Fibroblast of upper back skin (primary cell): ENCODE results near the gene NRG4.
"Not testable (repeated sequence)": the region's sequence is repeated elsewhere in the genome, so short reads cannot be mapped to it uniquely, and the experiment has no call there.

Source experiments
- DNase-seq: peaks from one replicate; pipeline ENCODE4 v3.0.0-alpha.2; 2013

Gene NRG4

GRCh38 chr15:76011627-76012551, at the start of gene NRG4:
NRG4 (minus strand) TSS chr15:76012424; CDS start chr15:76011230, 1,194 bp downstream.
- no peak for DNase-seq

DNA sequence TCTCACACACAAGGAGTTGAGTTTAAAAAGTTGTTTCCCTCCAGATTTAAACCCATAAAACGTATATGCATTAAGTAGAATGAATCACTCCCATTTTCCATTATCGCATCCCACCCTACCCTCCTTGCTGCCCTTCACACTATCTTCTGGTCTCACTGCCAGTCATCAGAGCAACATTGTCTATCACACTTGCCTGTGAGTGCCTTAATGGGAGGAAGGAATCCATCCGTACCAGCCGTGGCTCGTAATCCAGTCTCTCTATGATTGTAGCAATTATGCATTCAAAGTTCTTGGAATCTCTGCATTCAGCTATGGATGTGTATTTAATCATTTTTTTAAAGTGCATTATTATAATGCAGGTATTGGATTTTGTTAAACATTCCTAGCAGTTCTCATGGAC, 49.5 kb upstream of the NRG4 start:
- DNase-seq = no peak

DNA sequence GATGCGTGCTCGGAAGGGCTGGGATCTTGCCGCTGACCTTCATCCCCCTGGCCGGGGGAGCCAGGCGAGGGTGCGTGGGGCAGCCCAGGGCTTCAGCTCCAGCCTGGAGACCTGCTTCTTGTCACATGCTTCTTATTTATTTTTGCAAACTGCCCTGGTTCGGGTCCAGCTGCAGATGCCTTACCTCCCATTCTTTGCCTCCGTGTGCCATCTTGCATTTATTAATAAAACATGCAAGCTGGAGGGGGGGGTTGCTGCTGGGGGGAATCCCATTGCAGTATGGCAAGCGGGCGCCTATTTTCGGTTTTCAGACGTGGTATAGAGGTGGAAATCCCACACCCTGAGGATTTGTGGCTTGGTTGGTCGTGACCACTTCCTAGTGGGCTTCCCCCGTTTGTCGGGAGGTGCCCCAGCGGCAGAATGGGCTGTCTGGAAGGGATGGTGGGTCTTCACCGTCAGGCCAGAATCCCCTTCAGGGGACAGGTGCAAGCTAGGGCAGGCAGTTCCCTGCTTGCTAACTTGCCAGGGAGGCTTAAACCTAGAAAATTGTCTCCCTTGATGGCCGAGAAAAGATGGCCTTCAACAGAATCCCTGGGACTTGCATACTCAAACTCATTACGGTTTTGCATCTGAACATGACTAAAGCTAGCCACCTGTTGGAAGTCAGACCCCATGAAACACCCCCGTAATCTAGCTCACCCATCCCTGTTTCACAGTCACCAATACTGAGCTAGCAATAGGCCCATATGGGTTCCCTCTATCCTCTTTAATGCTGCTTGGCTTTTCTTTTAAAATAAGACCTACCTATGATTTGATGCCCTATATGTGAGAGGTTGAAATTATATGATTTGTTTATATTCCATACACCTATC, 48.1 kb upstream of the NRG4 start:
- no peak for DNase-seq

DNA sequence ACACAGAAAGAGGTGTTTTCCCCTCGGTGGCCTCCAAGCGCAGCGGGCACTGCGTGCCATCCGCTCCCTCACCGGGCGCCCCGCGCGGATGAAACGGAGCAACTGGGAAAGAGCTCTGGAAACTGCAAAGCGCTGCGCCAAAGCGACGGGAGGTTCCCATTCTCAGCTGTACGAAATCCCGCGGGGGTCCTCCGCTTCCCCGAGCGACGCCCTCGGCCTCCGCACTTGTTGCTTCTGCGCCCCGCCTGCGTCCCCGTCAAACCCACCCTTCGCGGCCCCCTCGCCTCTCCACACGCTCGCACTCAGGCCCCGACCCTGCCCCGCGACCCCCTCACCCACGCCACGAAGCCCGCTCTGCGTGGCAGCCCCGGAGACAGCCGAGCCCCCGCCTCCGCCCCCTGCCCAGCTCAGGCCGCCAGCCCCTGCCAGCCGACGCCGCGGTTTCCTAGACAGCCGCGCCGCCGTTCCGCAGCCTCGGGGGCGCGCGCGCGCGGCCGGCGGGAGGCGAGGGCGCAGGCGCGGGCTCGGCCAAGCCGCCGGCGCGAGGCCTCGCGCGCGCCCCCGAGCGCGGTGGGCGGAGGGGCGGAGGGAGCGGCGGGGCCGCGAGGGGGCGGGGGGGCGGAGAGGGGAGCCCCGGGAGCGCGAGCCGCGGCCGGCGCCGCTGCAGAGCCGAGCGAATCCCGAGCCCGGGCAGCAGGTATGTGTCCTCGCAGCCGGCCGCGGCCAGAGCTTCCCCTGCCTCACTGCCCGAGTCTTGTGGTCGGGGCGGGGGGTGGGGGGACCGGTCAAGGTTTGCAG, 47.3 kb upstream of the NRG4 start, which contains the start of gene TMEM266:
TMEM266 (plus strand) TSS at position 666 of the 798 bp plus-strand sequence. CDS start 74,279 bp downstream, outside the sequence.
- DNase-seq = peak; percentile 13

- no peak for DNase-seq
These were observed 46.6 kb upstream of the NRG4 start for GRCh38 chr15:76058714-76059319.

- DNase-seq = peak; percentile 29
These were observed 45.2 kb upstream of the NRG4 start for GRCh38 chr15:76057332-76058000.

- DNase-seq = no peak
These were observed 44.7 kb upstream of the NRG4 start for GRCh38 chr15:76056931-76057330.

DNA sequence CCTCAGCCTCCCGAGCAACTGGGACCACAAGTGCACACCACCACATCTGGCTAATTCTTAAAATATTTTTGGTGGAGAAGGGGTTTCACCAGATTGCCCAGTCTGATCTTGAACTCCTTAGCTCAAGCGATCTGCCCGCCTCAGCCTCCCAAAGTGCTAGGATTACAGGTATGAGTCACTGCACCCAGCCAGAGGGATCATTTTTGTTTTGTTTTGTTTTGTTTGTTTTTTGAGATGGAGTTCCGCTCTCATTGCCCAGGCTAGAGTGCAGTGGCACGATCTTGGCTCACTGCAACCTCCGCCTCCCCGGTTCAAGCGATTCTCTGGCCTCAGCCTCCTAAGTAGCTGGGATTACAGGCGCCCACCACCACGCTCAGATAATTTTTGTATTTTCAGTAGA, 42.0 kb upstream of the NRG4 start:
- DNase-seq = not testable (repeated sequence)

GRCh38 chr15:76038512-76038911, 26.3 kb upstream of the NRG4 start:
- DNase-seq = no peak

DNA sequence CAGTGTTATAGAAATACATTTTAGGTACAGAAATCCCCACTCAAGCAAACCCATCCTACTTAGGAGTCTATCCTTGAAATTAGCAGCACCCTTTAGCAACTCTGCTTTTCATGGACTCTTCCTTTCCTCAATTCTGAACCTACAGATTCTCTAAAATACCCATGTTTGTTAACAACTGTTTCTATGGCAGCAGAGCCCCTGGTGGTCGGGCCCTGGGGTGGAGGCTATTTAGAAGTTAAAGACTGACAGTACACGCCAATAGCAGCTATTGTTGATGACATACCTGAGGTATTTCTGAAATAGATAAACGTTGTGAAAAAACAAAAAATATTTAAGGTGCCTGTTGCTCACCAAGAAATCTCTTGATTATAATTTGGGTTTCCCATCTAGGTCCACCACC, 23.4 kb upstream of the NRG4 start:
- no peak for DNase-seq

- no peak for DNase-seq
These were observed 21.9 kb upstream of the NRG4 start for GRCh38 chr15:76034111-76034510.

GRCh38 chr15:76033438-76033837, 21.2 kb upstream of the NRG4 start:
- no peak for DNase-seq

- DNase-seq = no peak
These were observed 19.8 kb upstream of the NRG4 start for GRCh38 chr15:76032046-76032445.

DNA sequence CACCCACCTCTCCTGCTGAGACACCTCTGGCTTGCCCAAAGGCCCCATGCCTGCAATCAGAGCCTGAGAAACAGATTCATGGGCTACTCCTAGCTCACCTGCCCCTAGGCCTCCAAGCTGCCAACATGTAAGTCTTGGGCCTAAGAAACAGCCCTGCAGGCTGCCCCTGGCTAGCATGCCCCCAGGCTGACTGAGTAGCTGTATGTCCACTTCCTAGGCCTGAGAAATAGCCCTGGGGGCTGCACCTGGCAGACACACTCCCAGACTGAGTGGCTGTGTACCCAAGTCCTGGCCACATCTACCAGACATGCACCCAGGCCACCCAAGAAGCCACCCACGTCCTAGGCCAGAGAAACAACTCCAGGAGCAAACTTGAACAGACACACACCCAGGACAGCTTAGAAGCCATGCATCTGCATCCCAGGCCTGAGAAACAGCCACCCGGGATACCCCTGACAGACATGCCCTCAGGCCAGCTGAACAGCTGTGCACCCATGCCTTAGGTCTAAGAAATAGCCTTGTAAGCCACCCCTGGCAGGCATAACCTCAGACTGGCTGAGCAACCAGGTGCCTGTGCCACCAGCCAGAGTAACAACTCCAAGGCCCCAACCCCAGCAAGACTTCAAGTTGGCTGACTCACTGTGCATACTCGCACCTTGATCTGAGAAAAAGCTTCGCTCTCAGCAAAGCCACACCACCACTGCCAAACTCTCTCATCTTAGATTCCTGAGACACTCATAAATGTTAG, 12.0 kb upstream of the NRG4 start:
- no peak for DNase-seq

DNA sequence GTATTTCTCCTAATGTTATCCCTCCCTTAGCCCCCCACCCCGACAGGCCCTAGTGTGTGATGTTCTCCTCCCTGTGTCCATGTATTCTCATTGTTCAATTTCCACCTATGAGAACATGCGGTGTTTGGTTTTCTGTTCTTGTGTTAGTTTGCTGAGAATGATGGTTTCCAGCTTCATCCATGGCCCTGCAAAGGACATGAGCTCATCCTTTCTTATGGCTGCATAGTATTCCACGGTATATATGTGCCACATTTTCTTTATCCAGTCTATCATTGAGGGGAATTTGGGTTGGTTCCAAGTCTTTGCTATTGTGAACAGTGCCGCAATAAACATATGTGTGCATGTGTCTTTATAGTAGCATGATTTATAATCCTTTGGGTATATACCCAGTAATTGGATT, 1.2 kb upstream of the NRG4 start:
- not testable (repeated sequence) for DNase-seq

DNA sequence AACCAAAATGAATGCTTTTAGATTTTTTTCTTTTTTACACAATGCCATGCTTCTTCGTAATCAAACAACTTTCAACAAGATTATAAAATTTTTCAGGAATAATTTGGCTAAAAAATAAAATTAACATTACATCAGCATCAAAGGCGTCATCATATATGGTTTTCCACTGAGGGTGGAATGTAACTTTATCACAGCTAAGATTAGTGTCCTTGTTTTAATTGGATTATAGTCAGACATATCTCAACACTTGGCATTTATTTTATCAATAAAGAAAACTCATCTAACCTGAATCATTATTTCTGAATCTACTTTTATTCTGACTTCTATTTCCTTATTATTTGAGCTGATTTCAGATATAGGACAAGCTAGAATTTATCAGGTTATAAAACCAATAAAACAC, 1.6 kb downstream of the NRG4 start:
- DNase-seq = no peak

DNA sequence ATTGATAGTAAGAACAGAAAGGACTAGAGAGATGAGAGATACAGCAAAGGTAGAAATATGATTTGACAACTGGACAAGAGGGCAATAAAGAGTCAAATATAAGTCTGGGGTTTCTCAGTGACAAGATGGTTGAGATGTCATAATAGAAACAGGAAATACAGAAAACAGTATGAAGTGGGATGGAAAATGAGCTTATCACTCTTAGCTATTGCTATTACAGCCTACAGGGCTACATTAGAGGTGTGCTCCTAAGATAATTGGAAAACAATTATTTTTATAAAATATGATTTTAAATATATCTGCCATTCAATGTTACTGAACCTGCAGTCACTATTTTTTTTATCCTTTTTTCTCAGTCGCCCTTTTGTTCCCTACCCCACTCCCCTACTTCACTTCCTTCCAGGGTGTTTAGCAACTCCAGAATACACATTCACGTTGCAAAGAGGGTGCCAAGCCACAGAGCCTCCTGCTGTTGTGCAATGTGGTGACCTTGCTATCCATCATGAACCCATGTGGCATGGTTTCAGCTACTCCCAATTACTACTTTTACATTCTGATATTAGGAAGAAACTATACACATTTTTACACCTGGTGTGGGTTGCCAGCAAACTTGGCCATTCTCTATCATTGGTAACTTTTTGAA, 6.0 kb downstream of the NRG4 start:
- no peak for DNase-seq

GRCh38 chr15:76003364-76003763, 8.9 kb downstream of the NRG4 start:
- no peak for DNase-seq

- DNase-seq = no peak
These were observed 16.6 kb downstream of the NRG4 start for GRCh38 chr15:75995611-75996010.

DNA sequence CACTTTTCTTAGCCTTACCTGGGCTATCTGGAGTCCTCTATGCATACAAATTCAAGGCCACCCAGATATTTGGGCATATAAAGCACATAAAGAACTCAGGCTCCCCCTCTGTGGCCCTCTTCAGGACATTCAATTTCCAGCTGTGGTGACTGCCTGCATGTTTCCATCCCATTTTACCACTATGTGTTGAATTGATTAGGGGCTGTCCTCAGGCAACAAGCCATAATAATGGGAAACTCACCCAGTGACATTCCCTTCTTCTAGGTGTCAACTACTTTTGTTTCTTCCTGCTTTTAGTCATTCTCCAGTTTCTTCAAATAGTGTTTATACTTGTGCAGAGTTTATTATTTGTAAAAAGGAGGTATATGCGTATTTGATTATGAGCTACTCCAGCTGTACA, 18.0 kb downstream of the NRG4 start:
- no peak for DNase-seq
